ENCODE measurements around the gene SBF2. TPM values are rescaled to one million over a fixed set of nuclear protein-coding genes. Genes with fewer than 3 reads are reported as not detected.

SBF2 gene
- total RNA-seq, 1 donor from 2014 or later = 39.5 TPM

DNA sequence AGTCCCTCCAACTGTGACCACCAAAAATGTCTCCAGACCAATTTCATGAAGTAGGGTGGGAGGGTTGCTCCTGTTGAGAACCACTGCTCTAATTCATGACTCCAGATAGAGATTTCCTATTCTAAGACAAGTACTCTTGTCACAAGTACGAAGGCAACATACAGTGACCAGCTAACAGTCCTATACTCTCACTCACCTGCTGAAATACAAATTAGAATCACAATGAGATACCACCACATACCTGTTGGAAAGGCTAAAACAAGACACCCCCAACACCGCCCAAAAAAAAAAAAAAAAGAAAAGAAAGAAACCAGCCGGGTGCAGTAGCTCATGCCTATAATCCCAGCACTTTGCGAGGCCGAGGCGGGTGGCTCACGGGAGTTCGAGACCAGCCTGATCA is 319.6 kb downstream of the SBF2 start:
- Mint-ChIP-seq H3K36me3 (peaks cover 6% of the 10 kb centered on the region), H3K9me3 (no peaks in the 10 kb centered on the region), H3K4me3 (no peak overlapping the region), H3K27me3 (no peaks in the 10 kb centered on the region), H3K27ac (no peak overlapping the region), H3K4me1 (ENCODE audit: unreplicated experiment) (peaks cover 6% of the 10 kb centered on the region)
- DNase-seq (ENCODE audit: extremely low spot score, unreplicated experiment) = no peak
- TF ChIP-seq, protein P1, sequence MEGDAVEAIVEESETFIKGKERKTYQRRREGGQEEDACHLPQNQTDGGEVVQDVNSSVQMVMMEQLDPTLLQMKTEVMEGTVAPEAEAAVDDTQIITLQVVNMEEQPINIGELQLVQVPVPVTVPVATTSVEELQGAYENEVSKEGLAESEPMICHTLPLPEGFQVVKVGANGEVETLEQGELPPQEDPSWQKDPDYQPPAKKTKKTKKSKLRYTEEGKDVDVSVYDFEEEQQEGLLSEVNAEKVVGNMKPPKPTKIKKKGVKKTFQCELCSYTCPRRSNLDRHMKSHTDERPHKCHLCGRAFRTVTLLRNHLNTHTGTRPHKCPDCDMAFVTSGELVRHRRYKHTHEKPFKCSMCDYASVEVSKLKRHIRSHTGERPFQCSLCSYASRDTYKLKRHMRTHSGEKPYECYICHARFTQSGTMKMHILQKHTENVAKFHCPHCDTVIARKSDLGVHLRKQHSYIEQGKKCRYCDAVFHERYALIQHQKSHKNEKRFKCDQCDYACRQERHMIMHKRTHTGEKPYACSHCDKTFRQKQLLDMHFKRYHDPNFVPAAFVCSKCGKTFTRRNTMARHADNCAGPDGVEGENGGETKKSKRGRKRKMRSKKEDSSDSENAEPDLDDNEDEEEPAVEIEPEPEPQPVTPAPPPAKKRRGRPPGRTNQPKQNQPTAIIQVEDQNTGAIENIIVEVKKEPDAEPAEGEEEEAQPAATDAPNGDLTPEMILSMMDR (conservative IDR thresholded peaks at IDR 0.05) = no peak

DNA sequence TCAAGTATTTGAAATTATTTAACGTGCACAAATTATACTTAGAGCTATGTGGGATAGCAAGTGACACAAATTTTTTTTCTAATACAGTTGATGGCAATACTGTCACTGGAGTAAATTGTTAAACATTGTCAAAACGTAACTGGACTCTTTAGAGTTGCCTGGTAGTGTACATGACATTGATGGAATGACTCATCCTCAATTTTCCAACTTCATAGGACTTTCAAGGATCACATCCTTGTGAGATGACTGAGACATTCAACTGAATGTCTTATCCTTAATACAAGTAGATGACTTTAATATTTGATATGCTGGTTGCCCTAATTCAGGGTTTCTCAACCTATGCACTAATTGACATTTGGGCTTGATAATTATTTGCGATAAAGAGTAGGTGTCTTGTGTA is 320.1 kb downstream of the SBF2 start:
- TF ChIP-seq, protein P1 (conservative IDR thresholded peaks at IDR 0.05) = no peak

DNA sequence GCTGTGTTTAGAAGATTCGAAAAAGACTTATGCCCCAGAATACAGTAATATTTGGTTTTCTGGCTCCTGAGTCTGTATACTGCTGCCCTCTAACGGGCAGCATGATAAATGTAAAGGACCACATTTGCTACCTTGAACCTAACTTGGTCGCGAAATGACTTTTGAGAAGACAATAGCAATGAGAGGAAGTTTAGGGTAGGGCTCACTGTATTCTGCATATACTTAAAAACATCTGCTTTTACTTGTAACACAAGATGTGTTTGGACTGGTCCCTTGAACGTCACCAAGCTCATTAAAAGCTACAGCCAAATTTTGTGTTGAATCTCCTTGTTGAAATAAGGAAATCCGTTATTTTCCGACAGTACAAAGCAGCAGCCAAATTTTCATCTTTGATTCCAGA is 321.0 kb downstream of the SBF2 start:
- Mint-ChIP-seq H3K27ac (no peak overlapping the region), H3K4me1 (ENCODE audit: unreplicated experiment) (peaks cover 6% of the 10 kb centered on the region), H3K4me3 (no peak overlapping the region), H3K9me3 (no peaks in the 10 kb centered on the region), H3K27me3 (no peaks in the 10 kb centered on the region), H3K36me3 (peaks cover 6% of the 10 kb centered on the region)
- DNase-seq (ENCODE audit: extremely low spot score, unreplicated experiment) = no peak
- TF ChIP-seq, protein P1 (conservative IDR thresholded peaks at IDR 0.05) = peak; percentile 84

More for the DNA sequence above, 320.1 kb downstream of the SBF2 start:
- Mint-ChIP-seq H3K27ac (no peak overlapping the region), H3K9me3 (no peaks in the 10 kb centered on the region), H3K36me3 (peaks cover 6% of the 10 kb centered on the region), H3K27me3 (no peaks in the 10 kb centered on the region), H3K4me3 (no peak overlapping the region), H3K4me1 (ENCODE audit: unreplicated experiment) (peaks cover 6% of the 10 kb centered on the region)
- DNase-seq (ENCODE audit: extremely low spot score, unreplicated experiment) = no peak

DNA sequence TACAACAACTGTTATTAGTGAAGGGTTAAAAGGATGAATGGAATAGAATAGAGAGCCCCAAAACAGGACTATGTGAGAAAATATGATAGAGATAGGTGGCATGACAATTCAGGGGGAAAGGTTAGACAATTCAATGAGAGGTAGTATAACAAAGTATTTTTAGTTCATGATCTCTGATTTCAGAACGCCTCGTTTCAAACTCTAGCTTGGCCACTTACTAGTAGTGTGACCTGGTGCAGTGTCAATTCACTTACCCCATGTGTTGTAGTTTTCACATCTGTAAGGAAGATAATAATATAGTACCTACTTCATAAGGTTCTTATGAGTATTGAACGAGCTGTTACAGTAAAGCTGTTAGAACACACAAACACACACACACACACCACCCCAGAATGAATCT is 322.1 kb downstream of the SBF2 start:
- TF ChIP-seq, protein P1 (conservative IDR thresholded peaks at IDR 0.05) = no peak
- Mint-ChIP-seq H3K27me3 (no peaks in the 10 kb centered on the region), H3K4me1 (ENCODE audit: unreplicated experiment) (peaks cover 6% of the 10 kb centered on the region), H3K4me3 (no peak overlapping the region), H3K36me3 (peaks cover 3% of the 10 kb centered on the region), H3K27ac (no peak overlapping the region), H3K9me3 (no peaks in the 10 kb centered on the region)
- DNase-seq (ENCODE audit: extremely low spot score, unreplicated experiment) = no peak

DNA sequence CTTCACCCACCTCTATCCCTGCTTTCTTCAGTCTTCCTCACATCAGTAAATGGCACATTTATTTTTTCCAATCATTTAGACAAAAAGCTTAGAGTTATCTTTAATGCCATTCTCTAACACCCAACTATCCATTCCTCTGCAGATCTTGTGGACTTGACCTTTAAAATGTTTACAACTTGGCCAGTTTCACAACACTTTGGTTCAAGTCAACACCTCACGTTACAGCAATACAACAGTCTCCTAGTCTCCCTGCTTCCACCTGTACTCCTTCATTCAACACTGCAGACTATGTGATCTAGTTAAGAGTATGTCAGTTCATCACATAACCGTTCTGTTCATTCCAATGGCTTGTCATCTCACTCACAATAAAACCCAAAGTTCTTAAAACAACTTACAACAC is 325.0 kb downstream of the SBF2 start:
- Mint-ChIP-seq H3K9me3 (no peaks in the 10 kb centered on the region), H3K27me3 (no peaks in the 10 kb centered on the region), H3K36me3 (peaks cover 9% of the 10 kb centered on the region), H3K27ac (no peak overlapping the region), H3K4me1 (ENCODE audit: unreplicated experiment) (peaks cover 6% of the 10 kb centered on the region), H3K4me3 (no peak overlapping the region)
- TF ChIP-seq, protein P1 (conservative IDR thresholded peaks at IDR 0.05) = no peak
- DNase-seq (ENCODE audit: extremely low spot score, unreplicated experiment) = no peak

- Mint-ChIP-seq H3K9me3 (no peaks in the 10 kb centered on the region), H3K4me3 (no peak overlapping the region), H3K4me1 (ENCODE audit: unreplicated experiment) (no peaks in the 10 kb centered on the region), H3K27ac (no peak overlapping the region), H3K36me3 (peaks cover 33% of the 10 kb centered on the region), H3K27me3 (no peaks in the 10 kb centered on the region)
- TF ChIP-seq, protein P1 (conservative IDR thresholded peaks at IDR 0.05) = no peak
- no peak for DNase-seq (ENCODE audit: extremely low spot score, unreplicated experiment)
These were observed 331.3 kb downstream of the SBF2 start for GRCh38 chr11:9962722-9963121.
